Mammary epithelial cell (primary cell): ENCODE results near the gene ZNF672.
"Not testable (repeated sequence)": the region's sequence is repeated elsewhere in the genome, so short reads cannot be mapped to it uniquely, and the experiment has no call there.

Experiments used
- EZH2 ChIP-seq: IDR thresholded peaks from 2 replicates; pipeline ENCODE4 v1.6.1; 2012; ENCODE audit warnings: low read length, inconsistent platforms, borderline replicate concordance
- TF ChIP-seq, protein P1 (sequence below), 2 donors: IDR thresholded peaks in 1 of 2; conservative IDR thresholded peaks in 1 of 2; 2 replicates each; pipeline ENCODE4 v1.5.1; 2011 to 2012; ENCODE audit warnings: inconsistent platforms in 2 of 2, low read length in 2 of 2, mild to moderate bottlenecking in 2 of 2, control low read depth in 1 of 2, low read depth in 1 of 2; ENCODE audit not compliant: insufficient read depth in 1 of 2; ENCODE audit errors: extremely low read depth in 1 of 2

GRCh38 chr1:248889914-248890243, 51.9 kb downstream of the ZNF672 start:
- TF ChIP-seq, protein P1, sequence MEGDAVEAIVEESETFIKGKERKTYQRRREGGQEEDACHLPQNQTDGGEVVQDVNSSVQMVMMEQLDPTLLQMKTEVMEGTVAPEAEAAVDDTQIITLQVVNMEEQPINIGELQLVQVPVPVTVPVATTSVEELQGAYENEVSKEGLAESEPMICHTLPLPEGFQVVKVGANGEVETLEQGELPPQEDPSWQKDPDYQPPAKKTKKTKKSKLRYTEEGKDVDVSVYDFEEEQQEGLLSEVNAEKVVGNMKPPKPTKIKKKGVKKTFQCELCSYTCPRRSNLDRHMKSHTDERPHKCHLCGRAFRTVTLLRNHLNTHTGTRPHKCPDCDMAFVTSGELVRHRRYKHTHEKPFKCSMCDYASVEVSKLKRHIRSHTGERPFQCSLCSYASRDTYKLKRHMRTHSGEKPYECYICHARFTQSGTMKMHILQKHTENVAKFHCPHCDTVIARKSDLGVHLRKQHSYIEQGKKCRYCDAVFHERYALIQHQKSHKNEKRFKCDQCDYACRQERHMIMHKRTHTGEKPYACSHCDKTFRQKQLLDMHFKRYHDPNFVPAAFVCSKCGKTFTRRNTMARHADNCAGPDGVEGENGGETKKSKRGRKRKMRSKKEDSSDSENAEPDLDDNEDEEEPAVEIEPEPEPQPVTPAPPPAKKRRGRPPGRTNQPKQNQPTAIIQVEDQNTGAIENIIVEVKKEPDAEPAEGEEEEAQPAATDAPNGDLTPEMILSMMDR (conservative IDR thresholded peaks at IDR 0.05 in 1 of 2, IDR thresholded peaks at IDR 0.05 in 1 of 2; ENCODE audit: extremely low read depth in 1 of 2, insufficient read depth in 1 of 2, low read depth in 1 of 2, low read length in 2 of 2): not testable (repeated sequence)
- TF ChIP-seq EZH2: not testable (repeated sequence)
